ENCODE data around the gene PRKD3.

Gene PRKD3

GRCh38 chr2:37364351-37364750, 39.7 kb upstream of the PRKD3 start:
- no peak for TF ChIP-seq CTCF (IDR thresholded peaks at IDR 0.05)
- DNase-seq (ENCODE audit: low spot score) = no peak
- H3K4me3 ChIP-seq = no peak overlapping the region
- H3K27ac ChIP-seq = no peak overlapping the region

GRCh38 chr2:37361994-37362698, 37.5 kb upstream of the PRKD3 start:
- H3K27ac ChIP-seq = no peak overlapping the region
- TF ChIP-seq CTCF (IDR thresholded peaks at IDR 0.05) = no peak
- no peak for DNase-seq (ENCODE audit: low spot score)
- H3K4me3 ChIP-seq = no peak overlapping the region

- Histone ChIP-seq H3K4me3 (no peak overlapping the region), H3K27ac (no peak overlapping the region)
- no peak for DNase-seq (ENCODE audit: low spot score)
- TF ChIP-seq CTCF (IDR thresholded peaks at IDR 0.05) = no peak
Observed at GRCh38 chr2:37361216-37361815, 36.7 kb upstream of the PRKD3 start.

- DNase-seq (ENCODE audit: low spot score) = no peak
- Histone ChIP-seq H3K4me3 (no peak overlapping the region), H3K27ac (no peak overlapping the region)
- no peak for TF ChIP-seq CTCF (IDR thresholded peaks at IDR 0.05)
Observed at GRCh38 chr2:37358466-37358865, 33.8 kb upstream of the PRKD3 start.

GRCh38 chr2:37357530-37357929, 32.9 kb upstream of the PRKD3 start:
- Histone ChIP-seq H3K27ac (no peak overlapping the region), H3K4me3 (no peak overlapping the region)
- TF ChIP-seq CTCF (IDR thresholded peaks at IDR 0.05) = no peak
- no peak for DNase-seq (ENCODE audit: low spot score)

GRCh38 chr2:37357069-37357468, 32.4 kb upstream of the PRKD3 start:
- DNase-seq (ENCODE audit: low spot score) = no peak
- no peak overlapping the region for H3K27ac ChIP-seq
- TF ChIP-seq CTCF (IDR thresholded peaks at IDR 0.05) = no peak
- H3K4me3 ChIP-seq = no peak overlapping the region

GRCh38 chr2:37356299-37356698, 31.7 kb upstream of the PRKD3 start:
- no peak for TF ChIP-seq CTCF (IDR thresholded peaks at IDR 0.05)
- Histone ChIP-seq H3K27ac (no peak overlapping the region), H3K4me3 (no peak overlapping the region)
- DNase-seq (ENCODE audit: low spot score) = no peak
